H1 (cell line): ENCODE data around the gene ZNF91.

ENCODE experiments used
- ATF2 ChIP-seq: IDR thresholded peaks from 2 replicates; pipeline ENCODE4 v1.6.1; 2012; ENCODE audit warnings: low read length, inconsistent platforms
- ATF3 ChIP-seq: IDR thresholded peaks from 2 replicates; pipeline ENCODE4 v1.6.1; 2011; ENCODE audit warnings: low read depth, mild to moderate bottlenecking, low read length; ENCODE audit not compliant: insufficient read depth
- CTCF ChIP-seq, 3 experiments: IDR thresholded peaks; 1 replicate in 2 of 3; 2 replicates in 1 of 3; pipeline versions ENCODE4 v1.5.1 to v1.6.1; 2011; ENCODE audit warnings: low read length in 3 of 3, mild to moderate bottlenecking in 3 of 3, inconsistent platforms in 2 of 3, low read depth in 1 of 3, moderate library complexity in 1 of 3; ENCODE audit not compliant: insufficient read depth in 1 of 3; ENCODE audit errors: control extremely low read depth in 1 of 3
- EGR1 ChIP-seq: IDR thresholded peaks from 2 replicates; pipeline ENCODE4 v1.6.1; 2011; ENCODE audit warnings: low read depth, low read length, borderline replicate concordance
- JUND ChIP-seq: IDR thresholded peaks from 2 replicates; pipeline ENCODE4 v1.6.1; 2011; ENCODE audit warnings: mild to moderate bottlenecking, improper control_type of control experiment, low read length
- NANOG ChIP-seq: IDR thresholded peaks from 2 replicates; pipeline ENCODE4 v1.6.1; 2011; ENCODE audit warnings: low read length, low read depth, mild to moderate bottlenecking, inconsistent platforms; ENCODE audit not compliant: insufficient read depth, poor library complexity, severe bottlenecking
- POLR2A ChIP-seq, 2 experiments: IDR thresholded peaks; 1 replicate in 1 of 2; 2 replicates in 1 of 2; pipeline ENCODE4 v1.6.1; 2011; ENCODE audit warnings: low read depth in 2 of 2, low read length in 2 of 2, mild to moderate bottlenecking in 2 of 2; ENCODE audit errors: control extremely low read depth in 1 of 2
- POLR2AphosphoS5 ChIP-seq: IDR thresholded peaks from 2 replicates; pipeline ENCODE4 v1.6.1; 2011; ENCODE audit warnings: low read depth, low read length
- SP1 ChIP-seq: IDR thresholded peaks from 2 replicates; pipeline ENCODE4 v1.6.1; 2011; ENCODE audit warnings: low read depth, low read length
- TAF1 ChIP-seq: IDR thresholded peaks from 2 replicates; pipeline ENCODE4 v1.6.1; 2011; ENCODE audit warnings: mild to moderate bottlenecking, low read depth, low read length
- TCF12 ChIP-seq: IDR thresholded peaks from 2 replicates; pipeline ENCODE4 v1.6.1; 2011; ENCODE audit warnings: low read depth, mild to moderate bottlenecking, low read length
- YY1 ChIP-seq: IDR thresholded peaks from 2 replicates; pipeline ENCODE4 v1.6.1; 2011; ENCODE audit warnings: low read depth, mild to moderate bottlenecking, low read length
- ZNF274 ChIP-seq: IDR thresholded peaks from 2 replicates; pipeline ENCODE4 v1.7.0; 2012; ENCODE audit warnings: low read length, borderline replicate concordance; ENCODE audit errors: extremely low read depth

- TF ChIP-seq ATF2 = no peak
- TF ChIP-seq EGR1 = no peak
- no peak for TF ChIP-seq NANOG
- TF ChIP-seq TAF1 = no peak
- TF ChIP-seq POLR2A (IDR thresholded peaks at IDR 0.05; ENCODE audit: control extremely low read depth in 1 of 2, low read depth in 2 of 2, low read length in 2 of 2) = no peak
- no peak for TF ChIP-seq JUND
- no peak for TF ChIP-seq ATF3
- no peak for TF ChIP-seq POLR2AphosphoS5
- no peak for TF ChIP-seq YY1
- no peak for TF ChIP-seq CTCF (IDR thresholded peaks at IDR 0.05; ENCODE audit: control extremely low read depth in 1 of 3, insufficient read depth in 1 of 3, low read depth in 1 of 3, low read length in 3 of 3)
- no peak for TF ChIP-seq TCF12
- TF ChIP-seq SP1 = no peak
- TF ChIP-seq ZNF274 = no peak
Measured at GRCh38 chr19:23312515-23312914, 82.8 kb downstream of the ZNF91 start.
